GM19351 (cell line): ENCODE data around the gene GLRA1.
"Not testable (repeated sequence)": the region's sequence is repeated elsewhere in the genome, so short reads cannot be mapped to it uniquely, and the experiment has no call there.

Source experiments
- ATAC-seq: cut with Tn5 transposase; IDR thresholded peaks from one replicate; pipeline ENCODE4 v1.9.1; 2021; ENCODE audit warnings: mild to moderate bottlenecking, moderate library complexity; ENCODE audit not compliant: unreplicated experiment

The GLRA1 gene

GRCh38 chr5:151886546-151887275 is 37.9 kb downstream of the GLRA1 start:
- ATAC-seq = no peak

GRCh38 chr5:151885138-151885908 is 39.3 kb downstream of the GLRA1 start:
- no peak for ATAC-seq

- ATAC-seq = no peak
Observed at GRCh38 chr5:151881621-151882225, 42.9 kb downstream of the GLRA1 start.

GRCh38 chr5:151880324-151880723 is 44.3 kb downstream of the GLRA1 start:
- ATAC-seq = no peak

GRCh38 chr5:151873701-151874100 is 51.0 kb downstream of the GLRA1 start:
- ATAC-seq = no peak

GRCh38 chr5:151872701-151873100 is 52.0 kb downstream of the GLRA1 start:
- no peak for ATAC-seq

GRCh38 chr5:151870820-151871219 is 53.8 kb downstream of the GLRA1 start:
- no peak for ATAC-seq

GRCh38 chr5:151870271-151870670 is 54.4 kb downstream of the GLRA1 start:
- ATAC-seq = no peak

GRCh38 chr5:151869843-151870242 is 54.8 kb downstream of the GLRA1 start:
- ATAC-seq = no peak

GRCh38 chr5:151868451-151868850 is 56.2 kb downstream of the GLRA1 start:
- ATAC-seq = peak; percentile 67

GRCh38 chr5:151864061-151864748 is 60.4 kb downstream of the GLRA1 start:
- ATAC-seq = no peak

GRCh38 chr5:151863566-151863965 is 61.1 kb downstream of the GLRA1 start:
- ATAC-seq = no peak

- peak; percentile 96 for ATAC-seq
Observed at GRCh38 chr5:151862811-151863472, 61.7 kb downstream of the GLRA1 start.

GRCh38 chr5:151860867-151861266 is 63.8 kb downstream of the GLRA1 start:
- ATAC-seq = not testable (repeated sequence)

GRCh38 chr5:151856861-151857260 is 67.8 kb downstream of the GLRA1 start:
- ATAC-seq = no peak

GRCh38 chr5:151855701-151856100 is 69.0 kb downstream of the GLRA1 start:
- no peak for ATAC-seq

- no peak for ATAC-seq
Observed at GRCh38 chr5:151847871-151848270, 76.8 kb downstream of the GLRA1 start.

GRCh38 chr5:151846765-151847164 is 77.9 kb downstream of the GLRA1 start:
- ATAC-seq = no peak

GRCh38 chr5:151832843-151833242 is 91.8 kb downstream of the GLRA1 start:
- not testable (repeated sequence) for ATAC-seq

GRCh38 chr5:151829370-151829769 is 95.3 kb downstream of the GLRA1 start:
- no peak for ATAC-seq

- ATAC-seq = peak; percentile 73
Observed at GRCh38 chr5:151825445-151825844, 99.2 kb downstream of the GLRA1 start.
